Caki2 (cell line): ENCODE data around the gene FBXO40. TPM values are rescaled to one million over a fixed set of nuclear protein-coding genes. Genes with fewer than 3 reads are reported as not detected.

ENCODE experiments used
- DNase-seq: peaks from one replicate; pipeline ENCODE4 v3.0.0-alpha.2; 2015; ENCODE audit warnings: low read depth
- in situ Hi-C: cut with HindIII; loops from 2 replicates; pipeline ENCODE4 v1.10.0; 2016; ENCODE audit warnings: low sequenced_read_pairs, low pct_unique_long_range_greater_than_20kb, mixed read lengths
- total RNA-seq: library from RNA; depleted of rRNA; stranded (reverse); fragments of >200 nt; shearing (Covaris generic); gene quantifications from 2 replicates; pipeline ENCODE4 v1.2.3, GENCODE V29; 2014; ENCODE audit warnings: low replicate concordance

Gene FBXO40
- total RNA-seq, 1 experiment from 2014 or later, result not detected

DNA sequence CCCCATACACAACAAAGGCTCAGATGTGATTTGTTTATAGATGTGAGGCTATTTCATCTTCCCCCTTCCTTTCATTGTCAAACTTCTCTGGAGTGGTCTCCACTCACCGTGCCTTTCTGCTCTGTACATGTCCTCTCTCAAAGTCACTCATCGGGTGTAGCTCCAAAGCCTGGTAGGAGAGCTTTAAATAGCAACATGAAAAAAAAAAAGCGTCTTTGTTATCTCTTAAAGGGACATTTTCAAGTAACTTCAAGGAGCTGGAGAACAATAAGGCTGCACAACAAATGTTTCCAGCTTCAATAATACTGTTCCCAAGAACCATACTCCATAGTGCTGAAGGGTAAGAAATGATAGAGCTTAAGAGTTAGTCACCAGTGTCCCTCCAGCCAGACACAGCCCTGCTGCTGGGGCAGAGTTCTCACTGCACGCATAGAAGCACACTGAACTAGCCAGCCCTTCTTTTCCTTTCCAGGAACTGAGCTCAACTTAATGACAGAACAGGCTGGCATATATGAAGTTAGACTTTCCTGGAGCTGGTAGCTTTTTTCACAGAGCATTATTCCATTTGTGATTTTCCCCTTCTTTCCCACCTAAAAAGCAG is 8.1 kb downstream of the FBXO40 start:
- no peak for DNase-seq
- in situ Hi-C loops, result no loop called here

DNA sequence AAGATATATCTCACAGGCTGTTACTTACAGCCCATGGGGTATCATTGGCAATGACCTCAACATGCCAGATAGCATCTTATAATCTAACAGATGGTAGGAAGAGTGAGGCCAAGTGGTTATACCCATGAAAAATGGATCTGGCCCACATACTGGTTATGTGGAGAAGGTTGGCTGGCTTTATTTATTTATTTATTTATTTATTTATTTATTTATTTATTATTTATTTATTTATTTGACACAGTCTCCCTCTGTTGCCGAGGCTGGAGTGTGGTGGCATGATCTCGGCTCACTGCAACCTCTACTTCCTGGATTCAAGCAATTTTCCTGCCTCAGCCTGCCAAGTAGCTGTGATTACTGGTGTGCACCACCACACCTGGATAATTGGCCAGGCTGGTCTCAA is 11.6 kb downstream of the FBXO40 start:
- in situ Hi-C loops, result no loop called here
- no peak for DNase-seq

- DNase-seq, result no peak
- in situ Hi-C loops, result no loop called here
Observed at GRCh38 chr3:121606106-121606505, 12.9 kb downstream of the FBXO40 start.

DNA sequence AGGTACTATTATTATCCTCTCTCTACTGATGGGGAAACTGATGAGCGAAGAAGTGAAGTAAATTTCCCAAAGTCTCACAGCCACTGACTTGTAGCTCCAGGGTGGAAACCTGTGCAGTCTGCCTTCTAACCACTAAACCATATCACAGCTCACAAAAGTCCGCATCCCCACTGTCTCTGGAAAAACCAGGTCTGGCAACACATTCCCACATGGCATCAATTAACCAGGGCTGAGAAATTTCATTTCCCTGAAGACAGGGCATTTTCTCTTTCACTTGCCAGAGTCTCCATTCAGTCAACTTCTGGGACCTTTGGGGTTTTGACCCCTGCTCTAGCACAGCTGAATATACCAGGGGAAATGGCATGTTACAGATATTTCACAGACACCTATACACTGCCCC is 26.5 kb downstream of the FBXO40 start:
- no peak for DNase-seq
- in situ Hi-C loops, result no loop called here

DNA sequence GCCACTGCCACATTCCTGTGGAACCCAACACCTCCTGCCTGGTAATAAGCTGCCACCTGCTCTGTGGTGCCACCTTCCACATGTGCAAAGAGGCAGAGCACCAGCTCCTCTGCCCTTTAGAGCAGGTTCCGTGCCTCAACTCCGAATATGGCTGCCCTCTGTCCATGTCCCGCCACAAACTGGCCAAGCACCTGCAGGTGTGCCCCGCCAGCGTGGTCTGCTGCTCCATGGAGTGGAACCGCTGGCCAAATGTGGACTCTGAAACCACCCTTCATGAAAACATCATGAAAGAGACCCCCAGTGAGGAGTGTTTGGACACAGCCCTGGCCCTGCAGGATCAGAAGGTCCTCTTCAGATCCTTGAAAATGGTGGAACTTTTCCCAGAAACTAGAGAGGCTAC is 28.3 kb downstream of the FBXO40 start:
- in situ Hi-C loops, result no loop called here
- DNase-seq, result no peak

- in situ Hi-C loops, result no loop called here
Observed at GRCh38 chr3:121624147-121624899, 31.1 kb downstream of the FBXO40 start.

DNA sequence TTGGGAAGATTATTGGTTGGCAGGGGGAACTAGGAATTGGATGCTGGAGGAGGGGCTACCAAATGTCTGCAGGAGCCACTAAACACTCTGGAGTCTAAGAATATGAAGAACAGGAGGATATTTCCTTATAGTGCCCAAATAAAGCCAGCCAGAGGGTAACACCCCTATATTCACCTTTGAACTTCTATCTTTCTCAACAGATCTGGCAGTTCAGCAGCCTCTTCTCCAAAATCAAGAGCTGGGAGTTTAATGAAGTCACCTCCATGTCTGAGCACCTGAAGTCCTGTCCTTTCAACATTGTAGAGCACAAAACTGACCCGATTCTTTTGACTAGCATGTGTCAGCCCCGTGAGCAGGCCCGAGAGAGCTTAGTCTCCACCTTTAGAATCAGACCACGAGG is 33.3 kb downstream of the FBXO40 start:
- in situ Hi-C loops, result no loop called here
- DNase-seq, result no peak

More at GRCh38 chr3:121624147-121624899, 31.1 kb downstream of the FBXO40 start:
- DNase-seq, result no peak

DNA sequence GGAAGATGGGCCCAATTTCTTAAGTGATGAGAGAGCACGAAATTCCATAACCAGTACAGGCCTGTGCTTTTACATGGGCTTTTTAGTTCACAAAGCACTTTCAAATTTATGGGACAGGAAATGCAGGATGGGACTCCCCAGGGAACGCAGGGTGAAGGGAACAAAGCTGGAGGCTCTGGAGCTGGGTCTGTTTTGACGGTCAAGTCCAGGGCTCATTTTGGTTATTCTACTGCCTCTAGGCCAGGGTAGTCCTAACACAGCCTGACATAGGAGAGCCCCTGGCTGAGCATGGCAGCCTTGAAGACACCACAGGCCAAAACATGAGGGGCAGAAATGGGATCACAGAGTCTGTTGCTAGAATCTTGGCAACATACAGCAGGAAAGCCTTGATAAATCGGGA is 34.0 kb downstream of the FBXO40 start:
- DNase-seq, result no peak
- in situ Hi-C loops, result no loop called here

GRCh38 chr3:121627622-121628021 is 34.4 kb downstream of the FBXO40 start:
- in situ Hi-C loops, result no loop called here

DNA sequence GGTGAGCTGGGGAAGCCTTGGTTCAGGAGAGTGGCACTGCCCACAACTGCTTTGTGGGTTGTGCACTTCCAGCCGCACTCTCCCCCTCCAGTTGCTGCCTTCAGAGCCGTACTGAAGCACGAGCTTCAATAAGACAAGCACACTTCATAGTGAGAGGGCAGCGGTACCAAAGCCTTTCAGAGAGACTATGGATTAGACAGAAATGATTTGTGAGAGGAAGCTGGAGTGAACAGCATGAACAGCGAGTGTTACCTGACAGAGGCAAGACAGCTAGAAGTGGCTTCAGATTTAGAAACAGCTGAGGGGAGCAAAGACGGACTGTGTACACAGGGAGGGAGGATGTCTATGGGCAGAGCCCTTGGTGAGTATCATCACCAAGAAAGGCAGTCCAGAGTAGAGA is 36.4 kb downstream of the FBXO40 start:
- DNase-seq, result no peak
- in situ Hi-C loops, result no loop called here

More at GRCh38 chr3:121627622-121628021, 34.4 kb downstream of the FBXO40 start:
- DNase-seq, result no peak

DNA sequence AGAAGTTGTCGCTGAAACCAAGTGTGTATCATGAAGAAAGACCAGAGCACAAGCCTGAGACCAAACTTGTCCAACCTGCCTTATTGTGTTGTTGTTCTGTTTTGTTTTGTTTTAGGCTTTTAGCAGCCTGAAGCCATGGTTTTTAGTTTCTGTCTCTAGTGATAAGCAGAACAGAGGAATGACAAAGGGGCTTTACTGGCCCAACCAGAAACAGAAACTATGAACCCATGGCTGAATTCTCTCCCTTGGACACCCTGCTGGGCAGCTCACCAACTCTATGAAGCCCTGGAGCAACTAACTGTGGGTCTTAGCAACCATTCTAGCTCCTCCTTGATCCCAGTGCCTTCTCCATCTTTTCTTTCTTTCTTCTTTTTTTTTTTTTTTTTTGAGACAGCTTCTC is 37.2 kb downstream of the FBXO40 start:
- DNase-seq, result no peak

DNA sequence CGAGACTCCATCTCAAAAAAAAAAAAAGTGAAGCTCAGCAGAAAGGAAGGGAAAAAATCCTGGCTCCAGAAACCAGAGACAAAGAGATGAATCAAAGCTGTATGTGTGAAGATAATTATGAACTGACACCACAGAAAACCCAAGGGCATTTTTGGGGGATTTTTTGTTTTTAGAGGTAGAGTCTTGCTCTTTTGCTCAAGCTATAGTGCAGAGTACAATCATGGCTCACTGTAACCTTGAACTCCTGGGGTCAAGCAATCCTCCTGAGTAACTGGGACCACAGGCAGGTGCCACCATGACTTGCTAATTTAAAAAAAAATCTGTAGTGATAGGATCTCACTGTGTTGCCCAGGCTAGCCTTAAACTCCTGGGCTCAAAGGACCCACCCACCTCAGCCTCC is 44.7 kb downstream of the FBXO40 start:
- in situ Hi-C loops, result no loop called here
- no peak for DNase-seq

More for the DNA sequence above, 37.2 kb downstream of the FBXO40 start:
- in situ Hi-C loops, result no loop called here

DNA sequence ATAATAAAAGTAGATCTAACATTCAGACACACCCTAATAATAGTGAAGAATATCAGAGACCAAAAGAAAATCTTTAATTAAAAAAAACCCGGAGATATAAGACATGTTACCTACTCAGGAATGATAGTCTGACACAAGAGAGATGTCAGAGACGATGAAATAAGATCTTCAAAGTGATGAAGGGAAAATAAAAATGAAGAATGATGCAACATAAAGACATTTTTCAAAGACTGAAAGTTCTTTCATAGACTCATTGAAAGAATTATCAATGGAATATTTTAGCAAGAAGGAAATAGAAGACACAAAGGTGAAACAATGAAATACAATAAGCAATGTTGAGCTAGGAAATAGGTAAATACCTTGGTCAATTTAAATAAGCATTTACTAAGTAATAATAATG is 47.9 kb downstream of the FBXO40 start:
- in situ Hi-C loops, result no loop called here
- no peak for DNase-seq

DNA sequence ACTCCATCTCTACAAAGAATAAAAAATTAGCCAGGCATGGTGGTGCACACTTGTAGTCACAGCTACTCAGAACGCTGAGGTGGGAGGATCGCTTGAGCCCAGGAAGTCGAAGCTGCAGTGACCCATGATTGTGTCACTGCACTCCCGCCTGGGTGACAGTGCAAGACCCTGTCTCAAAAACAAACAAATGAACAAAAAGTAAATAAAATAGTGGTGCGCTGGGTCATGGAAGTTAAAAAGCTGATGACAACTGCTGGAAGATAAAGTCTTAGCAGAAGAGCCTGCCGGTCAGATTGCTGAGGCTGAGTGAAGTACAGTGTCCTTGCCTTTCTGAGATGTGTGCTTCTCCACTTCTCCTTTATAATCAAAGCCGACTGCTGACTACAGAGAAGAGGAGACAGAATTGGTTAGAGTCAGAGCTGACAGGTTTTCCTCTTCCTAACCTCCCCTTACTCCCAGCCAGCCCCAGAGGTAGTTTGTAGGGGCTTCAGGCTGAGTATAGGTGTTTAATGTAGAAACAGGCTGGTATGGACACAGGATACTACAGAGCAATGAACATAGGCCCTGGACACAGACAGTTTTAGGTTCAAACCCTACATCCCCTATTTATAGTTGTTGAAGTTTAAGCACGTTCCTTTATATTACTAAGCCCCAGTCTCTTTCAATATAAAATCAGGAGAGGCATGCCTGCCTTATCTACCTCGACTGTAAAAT is 49.6 kb downstream of the FBXO40 start:
- in situ Hi-C loops, result no loop called here
- DNase-seq, result no peak

GRCh38 chr3:121645054-121645453 is 51.9 kb downstream of the FBXO40 start:
- DNase-seq, result no peak
- in situ Hi-C loops, result no loop called here

GRCh38 chr3:121648219-121648958 is 55.2 kb downstream of the FBXO40 start:
- DNase-seq, result no peak
- in situ Hi-C loops, result no loop called here

GRCh38 chr3:121649645-121650044 is 56.5 kb downstream of the FBXO40 start:
- in situ Hi-C loops, result no loop called here
- no peak for DNase-seq

DNA sequence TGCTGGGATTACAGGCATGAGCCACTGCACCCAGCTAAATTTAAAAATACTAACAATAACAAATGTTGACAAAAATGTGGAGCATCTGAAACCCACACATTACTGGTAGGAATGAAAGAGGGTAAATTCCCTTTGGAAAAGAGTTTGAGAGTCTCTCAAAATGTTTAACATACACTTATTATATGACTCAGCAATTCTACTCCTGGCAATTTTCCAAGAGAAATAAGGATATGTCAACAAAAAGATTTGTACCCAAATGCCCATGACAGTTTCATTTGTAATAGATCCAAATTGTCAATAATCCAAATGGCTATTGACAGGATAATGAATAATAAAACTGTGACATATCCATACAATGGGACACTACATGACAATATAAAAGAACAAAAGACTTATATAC is 58.5 kb downstream of the FBXO40 start:
- in situ Hi-C loops, result no loop called here
- DNase-seq, result peak; percentile 22
